Central memory CD8-positive, alpha-beta T cell (primary cell): ENCODE measurements around the gene MYRFL.
"Not testable (repeated sequence)": the region's sequence is repeated elsewhere in the genome, so short reads cannot be mapped to it uniquely, and the experiment has no call there.

ENCODE experiments used
- ATAC-seq: fragments of 150-1000 bp; cut with Tn5 transposase; replicated peaks from 2 replicates; pipeline ENCODE4 v1.10.0; 2022; ENCODE audit warnings: mild to moderate bottlenecking, moderate FRiP score, moderate number of reproducible peaks; ENCODE audit not compliant: poor library complexity, severe bottlenecking; ENCODE audit errors: extremely low read depth
- DNase-seq, 2 donors: peaks; one replicate each; pipeline ENCODE4 v3.0.0; 2021; ENCODE audit warnings: low spot score in 2 of 2
- H3K27ac Mint-ChIP-seq: one replicate; pipeline ENCODE4 v1.8.0; 2022; ENCODE audit warnings: low read depth, mild to moderate bottlenecking, moderate library complexity, mixed read lengths
- H3K27me3 Mint-ChIP-seq: one replicate; pipeline ENCODE4 v1.8.0; 2022; ENCODE audit warnings: mixed read lengths
- H3K36me3 Mint-ChIP-seq: one replicate; pipeline ENCODE4 v1.8.0; 2022; ENCODE audit warnings: mild to moderate bottlenecking, moderate library complexity, mixed read lengths; ENCODE audit not compliant: insufficient read depth
- H3K4me1 Mint-ChIP-seq: one replicate; pipeline ENCODE4 v1.8.0; 2022; ENCODE audit warnings: mixed read lengths
- H3K4me3 Mint-ChIP-seq: one replicate; pipeline ENCODE4 v1.8.0; 2022; ENCODE audit warnings: mild to moderate bottlenecking, moderate library complexity, mixed read lengths
- H3K9me3 Mint-ChIP-seq: one replicate; pipeline ENCODE4 v1.8.0; 2022; ENCODE audit warnings: mixed read lengths

Gene MYRFL

DNA sequence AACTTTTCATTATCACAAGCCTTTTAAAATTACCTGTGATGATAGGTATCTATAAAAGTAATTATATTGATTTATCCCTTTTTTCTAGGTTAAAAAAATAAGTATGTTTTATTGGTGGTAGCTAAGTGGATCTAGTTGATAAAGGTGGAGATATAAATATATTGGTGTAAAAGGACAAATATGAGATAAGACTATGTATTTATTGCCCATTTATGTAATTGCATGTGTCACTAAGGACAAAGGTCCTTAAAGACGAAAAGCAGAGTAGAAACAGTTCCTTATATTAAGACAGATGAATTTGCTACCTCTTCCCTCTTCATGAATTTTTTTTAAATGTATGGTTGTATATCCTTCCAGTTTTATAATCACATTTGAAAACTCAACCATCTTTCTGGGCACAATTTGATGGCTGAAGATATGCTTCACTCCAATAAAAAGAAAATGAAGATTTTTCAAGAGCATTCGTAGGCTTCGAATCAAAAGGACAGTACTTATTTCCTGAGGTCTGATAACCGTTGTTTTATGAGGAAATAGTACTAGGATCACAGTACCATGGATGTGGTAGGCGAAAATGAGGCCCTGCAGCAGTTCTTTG lies at the start of gene MYRFL:
Gene MYRFL (plus strand): TSS at position 262 of the 595 bp plus-strand sequence. CDS start 291 bp downstream, at position 553.
- ATAC-seq (no peak), DNase-seq (no peak)
- H3K27ac Mint-ChIP-seq, result no peak within 1 kb of the TSS
- no peaks in the 10 kb centered on the region for H3K4me1 Mint-ChIP-seq
- H3K4me3 Mint-ChIP-seq, result no peak within 1 kb of the TSS
- H3K9me3 Mint-ChIP-seq, result no peaks in the 10 kb centered on the region
- peaks cover 39% of the 10 kb centered on the region for H3K27me3 Mint-ChIP-seq
- H3K36me3 Mint-ChIP-seq, result peaks cover 3% of the 10 kb centered on the region

DNA sequence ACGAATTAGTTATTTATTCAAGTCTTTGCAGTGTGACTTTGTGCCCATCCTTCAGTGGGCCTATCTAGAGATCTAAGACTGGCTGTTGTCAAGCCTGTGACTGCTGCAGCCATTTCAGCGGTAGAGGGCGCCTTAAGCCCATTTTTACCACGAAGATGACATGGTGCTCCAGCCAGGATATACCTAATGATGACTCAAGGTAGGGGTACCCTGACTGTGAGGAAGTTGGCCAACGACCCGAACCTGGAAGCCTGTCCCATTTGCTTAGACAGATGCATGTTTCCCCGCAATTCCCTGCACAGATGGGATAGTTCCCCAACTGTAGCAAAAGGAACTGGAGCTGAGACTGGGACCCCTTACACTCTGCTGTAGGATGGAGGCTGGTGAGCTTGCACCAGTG lies 45.1 kb upstream of the MYRFL start:
- Mint-ChIP-seq H3K27me3 (no peaks in the 10 kb centered on the region), H3K36me3 (peaks cover 1% of the 10 kb centered on the region), H3K27ac (no peak overlapping the region), H3K4me3 (no peak overlapping the region), H3K4me1 (peaks cover 13% of the 10 kb centered on the region), H3K9me3 (no peaks in the 10 kb centered on the region)
- no peak for ATAC-seq
- no peak for DNase-seq

DNA sequence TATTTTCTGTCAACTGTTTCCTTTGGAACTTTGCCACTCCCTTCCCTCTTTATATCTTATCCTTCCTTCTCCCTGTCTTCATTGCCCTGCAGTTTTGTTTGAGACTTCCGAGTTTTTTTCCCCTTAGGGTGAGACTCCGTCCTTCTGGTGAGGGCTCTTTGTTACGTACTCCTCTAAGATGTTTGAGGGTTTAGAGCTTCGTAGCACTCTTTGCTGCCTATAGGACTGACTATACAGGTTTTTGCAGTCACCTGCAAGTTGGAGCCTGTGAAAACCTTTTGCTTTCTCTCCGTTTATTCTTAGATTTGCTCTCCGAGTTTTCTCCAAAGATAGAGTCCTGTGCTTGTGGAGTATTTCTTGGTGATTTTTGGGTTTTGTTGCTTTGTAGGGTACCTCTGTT lies 41.7 kb upstream of the MYRFL start:
- no peak overlapping the region for H3K4me3 Mint-ChIP-seq
- peaks cover 3% of the 10 kb centered on the region for H3K36me3 Mint-ChIP-seq
- no peaks in the 10 kb centered on the region for H3K9me3 Mint-ChIP-seq
- ATAC-seq (no peak), DNase-seq (no peak)
- H3K4me1 Mint-ChIP-seq, result peaks cover 13% of the 10 kb centered on the region
- H3K27me3 Mint-ChIP-seq, result no peaks in the 10 kb centered on the region
- no peak overlapping the region for H3K27ac Mint-ChIP-seq

DNA sequence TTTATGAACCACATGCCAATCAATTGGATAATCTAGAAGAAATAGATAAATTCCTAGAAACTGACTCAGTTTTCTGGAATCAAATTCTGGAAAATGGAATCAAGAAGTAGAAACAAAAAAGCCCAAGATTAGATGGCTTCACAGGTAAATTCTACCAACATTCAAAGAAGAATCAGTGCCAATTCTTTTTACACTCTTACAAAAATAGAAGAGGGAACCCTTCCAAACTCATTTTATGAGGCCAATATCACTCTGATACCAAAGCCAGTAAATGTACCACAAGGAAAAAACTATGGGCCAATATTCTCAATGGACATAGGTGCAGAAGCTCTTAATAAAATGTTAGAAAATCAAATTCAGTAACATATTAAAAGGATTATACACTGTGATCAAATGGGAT lies 35.7 kb upstream of the MYRFL start:
- Mint-ChIP-seq H3K9me3 (peaks cover 16% of the 10 kb centered on the region), H3K4me3 (no peak overlapping the region), H3K4me1 (no peaks in the 10 kb centered on the region), H3K27ac (no peak overlapping the region), H3K36me3 (peaks cover 2% of the 10 kb centered on the region), H3K27me3 (no peaks in the 10 kb centered on the region)
- ATAC-seq (no peak), DNase-seq (no peak)

DNA sequence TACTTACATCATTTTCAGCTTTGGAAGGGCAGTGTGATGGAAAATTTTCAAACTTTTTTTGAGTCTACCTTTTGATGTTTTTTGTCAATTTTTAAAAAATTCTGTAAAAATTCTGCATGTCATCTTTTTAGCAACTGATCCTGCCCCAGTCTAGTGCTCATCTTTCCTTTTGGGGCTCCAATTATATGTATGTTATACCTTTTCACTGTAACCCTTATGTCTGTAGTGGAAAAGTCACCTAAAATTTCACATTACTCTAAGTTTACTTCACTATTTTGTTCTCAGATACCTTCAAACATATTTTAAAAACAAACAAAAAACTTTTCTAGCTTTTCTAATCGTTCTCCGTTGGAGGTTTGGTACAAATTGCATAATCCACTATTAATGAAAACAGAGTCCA lies 32.5 kb upstream of the MYRFL start:
- no peak for DNase-seq
- Mint-ChIP-seq H3K4me1 (no peaks in the 10 kb centered on the region), H3K4me3 (no peak overlapping the region), H3K27ac (no peak overlapping the region), H3K36me3 (peaks cover 10% of the 10 kb centered on the region), H3K27me3 (no peaks in the 10 kb centered on the region), H3K9me3 (peaks cover 16% of the 10 kb centered on the region)
- ATAC-seq, result no peak

DNA sequence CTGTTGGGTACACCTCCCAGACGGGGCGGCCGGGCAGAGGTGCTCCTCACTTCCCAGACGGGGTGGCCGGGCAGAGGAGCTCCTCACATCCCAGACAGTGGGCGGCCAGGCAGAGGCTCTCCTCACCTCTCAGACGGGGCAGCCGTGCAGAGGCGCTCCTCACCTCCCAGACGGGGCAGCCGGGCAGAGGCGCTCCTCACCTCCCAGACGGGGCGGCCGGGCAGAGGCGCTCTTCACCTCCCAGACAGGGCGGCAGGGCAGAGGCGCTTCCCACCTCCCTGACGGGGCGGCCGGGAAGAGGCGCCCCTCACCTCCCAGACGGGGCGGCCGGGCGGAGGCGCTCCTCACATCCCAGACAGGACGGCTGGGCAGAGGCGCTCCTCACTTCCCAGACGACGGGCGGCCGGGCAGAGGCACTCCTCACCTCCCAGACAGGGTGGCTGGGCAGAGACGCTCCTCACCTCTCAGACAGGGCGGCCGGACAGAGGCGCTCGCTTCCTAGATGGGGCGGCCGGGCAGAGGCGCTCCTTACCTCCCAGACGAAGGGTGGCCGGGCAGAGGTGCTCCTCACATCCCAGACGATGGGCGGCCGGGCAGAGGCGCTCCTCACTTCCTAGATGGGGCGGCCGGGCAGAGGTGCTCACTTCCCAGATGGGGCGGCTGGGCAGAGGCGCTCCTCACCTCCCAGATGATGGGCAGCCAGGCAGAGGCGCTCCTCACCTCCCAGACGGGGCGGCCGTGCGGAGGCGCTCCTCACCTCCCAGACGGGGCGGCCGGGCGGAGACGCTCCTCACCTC lies 17.7 kb upstream of the MYRFL start:
- not testable (repeated sequence) for H3K27ac Mint-ChIP-seq, H3K4me3 Mint-ChIP-seq, H3K4me1 Mint-ChIP-seq, DNase-seq, H3K36me3 Mint-ChIP-seq, ATAC-seq, H3K27me3 Mint-ChIP-seq
- H3K9me3 Mint-ChIP-seq, result peaks cover 19% of the 10 kb centered on the region

DNA sequence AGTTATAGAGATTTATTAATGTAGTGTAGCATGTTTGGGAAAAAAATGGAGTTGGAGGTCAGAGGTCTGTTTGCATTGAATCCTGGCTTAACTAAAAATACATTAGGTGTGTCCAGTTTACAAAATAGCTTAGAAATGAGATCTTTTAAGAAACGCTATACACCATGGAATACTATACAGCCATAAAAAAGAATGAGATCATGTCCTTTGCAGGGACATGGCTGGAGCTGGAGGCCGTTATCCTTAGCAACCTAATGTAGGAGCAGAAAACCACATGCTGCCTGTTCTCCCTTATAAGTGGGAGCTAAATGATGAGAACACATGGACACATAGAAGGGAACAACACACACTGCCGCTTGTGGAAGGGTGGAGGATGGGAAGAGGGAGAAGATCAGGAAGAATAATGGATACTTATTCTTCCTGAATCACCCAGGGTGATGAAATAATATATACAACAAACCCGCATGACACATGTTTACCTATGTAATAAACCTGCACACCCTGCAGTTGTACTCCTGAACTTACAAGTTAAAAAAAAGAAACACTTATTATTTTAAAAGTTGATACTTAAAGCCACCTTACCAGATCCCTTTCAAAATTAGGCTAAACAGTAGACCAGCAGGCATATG lies 14.0 kb upstream of the MYRFL start:
- ATAC-seq, result no peak
- no peak for DNase-seq
- H3K36me3 Mint-ChIP-seq, result peaks cover 7% of the 10 kb centered on the region

DNA sequence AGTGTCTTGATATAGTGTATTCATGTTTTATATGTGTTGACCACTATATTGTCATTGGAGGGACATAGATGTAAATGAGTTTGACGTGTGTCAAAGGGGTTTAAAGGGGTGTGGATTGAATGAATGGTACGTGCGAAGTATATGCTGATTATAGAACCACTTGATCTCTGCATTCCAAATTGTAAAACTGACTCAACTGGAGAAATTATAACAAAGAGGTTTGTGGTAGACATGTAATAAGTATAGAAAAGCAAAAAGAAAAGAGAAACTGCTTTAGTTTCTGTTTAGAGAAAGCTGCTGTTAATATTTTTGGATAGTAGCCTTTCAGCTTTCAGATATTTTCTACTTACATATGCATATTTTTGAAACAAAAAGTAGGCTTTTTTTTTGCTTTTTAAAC lies 8.9 kb upstream of the MYRFL start:
- ATAC-seq (no peak), DNase-seq (no peak)
- H3K27me3 Mint-ChIP-seq, result no peaks in the 10 kb centered on the region
- H3K9me3 Mint-ChIP-seq, result no peaks in the 10 kb centered on the region
- H3K36me3 Mint-ChIP-seq, result peaks cover 5% of the 10 kb centered on the region
- no peaks in the 10 kb centered on the region for H3K4me1 Mint-ChIP-seq
- H3K27ac Mint-ChIP-seq, result no peak overlapping the region
- no peak overlapping the region for H3K4me3 Mint-ChIP-seq

More for the DNA sequence above, 14.0 kb upstream of the MYRFL start:
- no peaks in the 10 kb centered on the region for H3K27me3 Mint-ChIP-seq
- no peaks in the 10 kb centered on the region for H3K4me1 Mint-ChIP-seq
- no peak overlapping the region for H3K27ac Mint-ChIP-seq
- peaks cover 19% of the 10 kb centered on the region for H3K9me3 Mint-ChIP-seq
- no peak overlapping the region for H3K4me3 Mint-ChIP-seq

DNA sequence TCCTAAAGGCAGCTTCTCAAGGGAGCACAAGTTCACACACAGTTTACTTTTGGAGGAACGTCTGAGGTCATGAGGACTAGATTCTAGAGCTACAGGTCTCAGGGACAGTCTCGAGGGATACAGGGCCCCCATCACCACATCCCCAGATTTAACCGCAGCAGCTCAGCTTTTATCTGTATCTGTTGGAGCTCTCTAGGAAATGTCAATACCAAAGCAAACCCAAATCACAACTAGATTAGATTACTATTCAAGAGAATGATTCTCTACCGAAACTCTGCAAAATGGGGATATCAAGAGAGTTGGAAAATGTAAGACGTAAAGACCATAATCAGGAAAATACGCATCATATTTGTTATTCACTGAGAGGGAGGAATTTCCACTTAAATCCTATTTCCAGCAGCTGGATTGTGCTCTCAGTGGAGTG lies 4.0 kb upstream of the MYRFL start:
- DNase-seq (no peak), ATAC-seq (no peak)
- Mint-ChIP-seq H3K4me1 (no peaks in the 10 kb centered on the region), H3K27ac (no peak overlapping the region), H3K36me3 (peaks cover 5% of the 10 kb centered on the region), H3K27me3 (peaks cover 13% of the 10 kb centered on the region), H3K9me3 (no peaks in the 10 kb centered on the region), H3K4me3 (no peak overlapping the region)

DNA sequence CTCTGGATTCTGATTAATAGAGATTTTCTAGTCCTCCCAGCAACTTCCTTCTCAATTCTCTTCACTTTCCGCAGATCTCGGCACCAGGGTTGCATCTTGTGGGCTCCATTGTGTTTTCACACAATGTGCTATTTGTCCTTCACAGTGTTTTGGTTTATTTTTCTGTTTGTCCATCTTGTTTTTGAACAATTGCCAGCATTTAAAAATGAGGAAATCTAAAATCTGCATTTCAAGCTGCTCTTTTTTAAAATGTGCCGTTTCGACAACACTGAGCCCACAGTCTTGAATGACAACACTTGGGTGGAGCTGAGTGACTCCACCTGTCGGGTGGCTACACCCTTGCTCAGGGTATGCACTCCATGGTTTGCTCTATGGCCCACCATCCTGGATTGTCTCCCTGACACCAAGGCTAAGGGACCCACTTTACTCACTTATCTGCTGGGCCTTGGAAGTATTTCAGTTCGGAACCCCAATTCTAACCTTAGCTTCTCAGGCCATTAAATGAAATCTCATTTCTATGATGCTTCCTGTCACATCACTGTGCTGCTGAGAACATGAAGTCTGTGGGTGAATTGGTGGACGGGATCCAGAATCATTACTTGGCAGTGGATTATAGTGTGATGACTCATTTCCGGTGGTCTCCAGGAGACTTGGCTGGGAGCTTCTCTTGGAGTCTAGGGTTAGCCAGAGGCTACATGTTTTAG lies 3.4 kb upstream of the MYRFL start:
- DNase-seq, result no peak
- no peak overlapping the region for H3K4me3 Mint-ChIP-seq
- H3K27me3 Mint-ChIP-seq, result peaks cover 19% of the 10 kb centered on the region
- H3K27ac Mint-ChIP-seq, result no peak overlapping the region
- ATAC-seq, result no peak
- peaks cover 5% of the 10 kb centered on the region for H3K36me3 Mint-ChIP-seq
- no peaks in the 10 kb centered on the region for H3K9me3 Mint-ChIP-seq
- H3K4me1 Mint-ChIP-seq, result no peaks in the 10 kb centered on the region

DNA sequence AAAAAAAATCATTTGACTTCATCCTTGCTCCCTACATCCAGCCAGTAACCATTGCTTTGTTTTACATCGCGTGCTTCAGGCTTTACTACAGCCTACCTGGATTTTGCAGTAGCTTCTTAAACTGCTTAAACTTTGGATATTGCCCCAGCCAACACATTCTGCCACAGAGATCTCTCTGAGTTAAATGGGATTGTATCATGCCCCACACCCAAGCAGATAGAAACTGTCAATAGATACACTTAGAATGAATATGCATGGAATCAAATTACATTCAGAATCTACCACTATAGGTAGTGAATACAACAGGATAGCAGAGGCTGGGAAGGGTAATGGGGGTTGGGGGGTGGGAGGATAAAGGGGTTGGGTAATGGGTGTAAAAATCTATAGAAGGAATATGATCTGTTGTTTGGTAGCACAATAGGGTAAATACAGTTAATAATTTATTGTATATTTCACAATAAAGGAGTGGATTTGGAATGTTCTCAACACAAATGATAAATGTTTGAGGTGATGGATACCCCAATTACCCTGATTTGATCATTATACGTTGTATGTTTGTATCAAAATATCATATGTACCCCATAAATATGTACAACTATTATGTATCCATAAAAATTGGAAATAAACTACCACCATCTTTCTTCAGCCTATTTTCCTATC lies 2.7 kb upstream of the MYRFL start:
- no peaks in the 10 kb centered on the region for H3K4me1 Mint-ChIP-seq
- ATAC-seq (no peak), DNase-seq (no peak)
- H3K27me3 Mint-ChIP-seq, result peaks cover 26% of the 10 kb centered on the region
- H3K4me3 Mint-ChIP-seq, result no peak overlapping the region
- no peaks in the 10 kb centered on the region for H3K9me3 Mint-ChIP-seq
- no peak overlapping the region for H3K27ac Mint-ChIP-seq
- H3K36me3 Mint-ChIP-seq, result peaks cover 5% of the 10 kb centered on the region

DNA sequence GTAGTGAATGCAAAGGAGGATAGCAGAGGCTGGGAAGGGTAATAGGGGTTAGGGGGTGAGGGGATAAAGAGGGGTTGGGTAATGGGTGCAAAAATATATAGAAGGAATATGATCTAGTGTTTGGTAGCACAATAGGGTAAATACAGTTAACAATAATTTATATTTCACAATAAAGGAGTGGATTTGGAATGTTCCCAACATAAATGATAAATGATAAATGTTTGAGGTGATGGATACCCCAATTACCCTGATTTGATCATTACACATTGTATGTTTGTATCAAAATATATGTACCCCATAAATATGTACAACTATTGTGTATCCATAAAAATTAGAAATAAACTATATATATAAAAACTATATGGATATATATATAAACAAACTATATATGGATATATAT lies 999 bp upstream of the MYRFL start:
- Mint-ChIP-seq H3K9me3 (no peaks in the 10 kb centered on the region), H3K4me1 (no peaks in the 10 kb centered on the region), H3K27me3 (peaks cover 30% of the 10 kb centered on the region), H3K36me3 (peaks cover 5% of the 10 kb centered on the region), H3K4me3 (no peak overlapping the region), H3K27ac (no peak overlapping the region)
- no peak for DNase-seq
- ATAC-seq, result no peak
